ENCODE data around the gene ATF6. TPM values are rescaled to one million over a fixed set of nuclear protein-coding genes. Genes with fewer than 3 reads are reported as not detected.

ATF6 gene
- total RNA-seq, 2 experiments from 2014 or later: 10.2 to 13.9 TPM

GRCh38 chr1:161778522-161778921, 12.4 kb downstream of the ATF6 start:
- no peak for TF ChIP-seq CTCF (conservative IDR thresholded peaks at IDR 0.05; ENCODE audit: low read length)
- no peak for TF ChIP-seq EZH2phosphoT487 (IDR thresholded peaks at IDR 0.05; ENCODE audit: borderline replicate concordance, low read depth, low read length)
- H3K27ac ChIP-seq (ENCODE audit: low read depth, low read length, poor library complexity, severe bottlenecking): peak overlapping the region; percentile 1
- H3K4me3 ChIP-seq (ENCODE audit: low read depth, low read length, poor library complexity, severe bottlenecking): peak overlapping the region; percentile 6
- peaks cover 4% of the 10 kb centered on the region; the same call in 1 of the 2 replicates for H4K20me1 ChIP-seq (ENCODE audit: insufficient read depth, low read length)
- H3K9me2 ChIP-seq (ENCODE audit: insufficient read depth, low read length): no peaks in the 10 kb centered on the region
- H2AFZ ChIP-seq (ENCODE audit: low read length): no peak overlapping the region
- BruUV-seq (replicated peaks): no TSS peak
- peaks cover 33% of the 10 kb centered on the region for H3K4me1 ChIP-seq (ENCODE audit: insufficient read depth, low read length, poor library complexity, severe bottlenecking)
- DNase-seq (ENCODE audit: low spot score): no peak
- intact Hi-C loops (cut with micrococcal nuclease; ENCODE audit: unreplicated experiment): no loop called here
- POLR2A ChIA-PET: interaction anchor here (0.8 to 1.0 kb wide), 2 partner anchors 11 to 14 kb away, joined by 3 to 4 read pairs; no protein-coding TSS in a partner anchor
- H3K4me2 ChIP-seq (ENCODE audit: low read length): peak overlapping the region; percentile 57
- peaks cover 24% of the 10 kb centered on the region; the same call in 1 of the 2 replicates for H3K79me2 ChIP-seq (ENCODE audit: insufficient read depth, low read depth, low read length)
- CTCF ChIA-PET (ENCODE audit: unreplicated experiment): no interaction called here
- peaks cover 44% of the 10 kb centered on the region for H3K36me3 ChIP-seq (ENCODE audit: insufficient read depth, low read length)
- no peaks in the 10 kb centered on the region for H3K9me3 ChIP-seq (ENCODE audit: low read length)

GRCh38 chr1:161779393-161779792, 13.3 kb downstream of the ATF6 start:
- CTCF ChIA-PET (ENCODE audit: unreplicated experiment): no interaction called here
- Histone ChIP-seq H4K20me1 (ENCODE audit: insufficient read depth, low read length) (peaks cover 4% of the 10 kb centered on the region; the same call in 1 of the 2 replicates), H3K36me3 (ENCODE audit: insufficient read depth, low read length) (peaks cover 52% of the 10 kb centered on the region), H3K9me2 (ENCODE audit: insufficient read depth, low read length) (no peaks in the 10 kb centered on the region), H3K79me2 (ENCODE audit: insufficient read depth, low read depth, low read length) (peaks cover 18% of the 10 kb centered on the region; the same call in 1 of the 2 replicates), H3K4me1 (ENCODE audit: insufficient read depth, low read length, poor library complexity, severe bottlenecking) (peaks cover 33% of the 10 kb centered on the region), H3K4me2 (ENCODE audit: low read length) (peak overlapping the region; percentile 57), H3K4me3 (ENCODE audit: low read depth, low read length, poor library complexity, severe bottlenecking) (no peak overlapping the region), H2AFZ (ENCODE audit: low read length) (no peak overlapping the region), H3K9me3 (ENCODE audit: low read length) (no peaks in the 10 kb centered on the region), H3K27ac (ENCODE audit: low read depth, low read length, poor library complexity, severe bottlenecking) (no peak overlapping the region)
- intact Hi-C loops (cut with micrococcal nuclease; ENCODE audit: unreplicated experiment): no loop called here
- DNase-seq (ENCODE audit: low spot score): no peak
- no peak for TF ChIP-seq CTCF (conservative IDR thresholded peaks at IDR 0.05; ENCODE audit: low read length)
- no peak for TF ChIP-seq EZH2phosphoT487 (IDR thresholded peaks at IDR 0.05; ENCODE audit: borderline replicate concordance, low read depth, low read length)
- BruUV-seq (replicated peaks): no TSS peak
- POLR2A ChIA-PET: no interaction called here

- H2AFZ ChIP-seq (ENCODE audit: low read length): no peak overlapping the region
- DNase-seq (ENCODE audit: low spot score): no peak
- ChIA-PET CTCF (ENCODE audit: unreplicated experiment) (no interaction called here), POLR2A (no interaction called here)
- peaks cover 30% of the 10 kb centered on the region for H3K4me1 ChIP-seq (ENCODE audit: insufficient read depth, low read length, poor library complexity, severe bottlenecking)
- no peak overlapping the region for H3K27ac ChIP-seq (ENCODE audit: low read depth, low read length, poor library complexity, severe bottlenecking)
- intact Hi-C loops (cut with micrococcal nuclease; ENCODE audit: unreplicated experiment): no loop called here
- peaks cover 11% of the 10 kb centered on the region; the same call in 1 of the 2 replicates for H3K79me2 ChIP-seq (ENCODE audit: insufficient read depth, low read depth, low read length)
- H3K4me2 ChIP-seq (ENCODE audit: low read length): no peak overlapping the region
- H3K4me3 ChIP-seq (ENCODE audit: low read depth, low read length, poor library complexity, severe bottlenecking): no peak overlapping the region
- H3K9me2 ChIP-seq (ENCODE audit: insufficient read depth, low read length): no peaks in the 10 kb centered on the region
- H3K9me3 ChIP-seq (ENCODE audit: low read length): no peaks in the 10 kb centered on the region
- H4K20me1 ChIP-seq (ENCODE audit: insufficient read depth, low read length): peaks cover 4% of the 10 kb centered on the region; the same call in 1 of the 2 replicates
- no peak for TF ChIP-seq EZH2phosphoT487 (IDR thresholded peaks at IDR 0.05; ENCODE audit: borderline replicate concordance, low read depth, low read length)
- TF ChIP-seq CTCF (conservative IDR thresholded peaks at IDR 0.05; ENCODE audit: low read length): no peak
- BruUV-seq (replicated peaks): no TSS peak
- H3K36me3 ChIP-seq (ENCODE audit: insufficient read depth, low read length): peaks cover 68% of the 10 kb centered on the region
Measured at GRCh38 chr1:161781995-161782394, 15.9 kb downstream of the ATF6 start.
